DMS53 treated with DMSO at 0.1 percent for 48 hours (cell line): ENCODE data around the gene CNTFR.
"Not testable (repeated sequence)": the region's sequence is repeated elsewhere in the genome, so short reads cannot be mapped to it uniquely, and the experiment has no call there.

Experiments
- DNase-seq: peaks from one replicate; lab custom pipeline; 2025; ENCODE audit not compliant: unreplicated experiment; lab: John Stamatoyannopoulos, UW

The CNTFR gene

GRCh38 chr9:34555500-34555899 is 34.0 kb downstream of the CNTFR start:
- no peak for DNase-seq

DNA sequence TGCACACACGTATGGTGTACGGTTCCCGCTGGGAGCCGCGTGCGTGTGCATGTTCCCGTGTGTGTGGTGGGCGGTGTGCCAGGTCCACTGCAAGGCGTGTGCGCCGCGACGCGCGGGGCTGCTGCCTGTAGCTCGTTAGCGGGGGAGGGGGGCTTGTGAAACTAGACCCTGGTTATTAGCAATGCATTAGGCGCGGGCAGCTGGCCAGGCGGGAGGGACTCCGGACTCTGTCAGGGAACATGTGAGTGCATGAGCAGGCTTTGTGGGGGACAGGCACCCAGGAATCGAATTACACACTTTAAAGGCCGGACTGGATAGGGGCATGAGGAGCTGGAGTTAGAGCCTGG is 34.5 kb downstream of the CNTFR start:
- no peak for DNase-seq

DNA sequence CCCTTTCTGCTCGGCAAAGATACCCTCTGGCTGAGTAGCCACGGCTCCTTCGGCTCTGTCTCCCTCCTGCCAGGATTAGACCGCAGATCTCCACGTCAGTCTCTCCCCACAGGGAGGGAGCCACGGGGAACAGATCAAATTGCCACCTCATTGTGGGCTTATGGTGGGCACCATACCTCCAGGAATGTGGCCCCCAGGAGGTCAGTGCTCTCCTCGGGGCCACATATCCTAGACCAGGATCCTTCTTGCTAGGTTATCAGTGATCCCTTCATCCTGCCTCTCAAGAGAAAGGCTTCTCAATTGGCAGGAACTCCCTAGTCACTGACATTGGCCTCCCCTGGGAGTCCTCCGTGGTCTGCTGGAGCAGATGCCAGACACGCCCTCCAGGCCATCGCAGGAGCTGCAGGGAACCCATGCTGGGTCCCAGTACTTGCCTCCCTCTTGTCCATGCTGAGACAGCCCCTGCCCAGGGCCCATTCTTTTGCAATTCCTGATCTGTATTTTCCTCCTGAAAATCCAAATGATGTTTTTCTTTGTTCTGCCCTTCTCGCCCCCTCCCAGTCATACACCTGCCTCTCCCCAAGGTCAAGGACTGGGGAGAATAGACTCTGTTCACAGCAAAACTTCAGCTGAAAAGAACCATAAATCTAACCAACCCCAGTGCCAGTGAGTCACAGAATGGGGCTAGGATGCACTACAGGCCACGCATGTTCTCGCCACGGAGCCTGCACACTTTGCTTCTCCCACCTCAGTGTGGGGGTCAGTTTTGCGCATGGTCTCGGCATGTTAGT is 35.1 kb downstream of the CNTFR start:
- no peak for DNase-seq

DNA sequence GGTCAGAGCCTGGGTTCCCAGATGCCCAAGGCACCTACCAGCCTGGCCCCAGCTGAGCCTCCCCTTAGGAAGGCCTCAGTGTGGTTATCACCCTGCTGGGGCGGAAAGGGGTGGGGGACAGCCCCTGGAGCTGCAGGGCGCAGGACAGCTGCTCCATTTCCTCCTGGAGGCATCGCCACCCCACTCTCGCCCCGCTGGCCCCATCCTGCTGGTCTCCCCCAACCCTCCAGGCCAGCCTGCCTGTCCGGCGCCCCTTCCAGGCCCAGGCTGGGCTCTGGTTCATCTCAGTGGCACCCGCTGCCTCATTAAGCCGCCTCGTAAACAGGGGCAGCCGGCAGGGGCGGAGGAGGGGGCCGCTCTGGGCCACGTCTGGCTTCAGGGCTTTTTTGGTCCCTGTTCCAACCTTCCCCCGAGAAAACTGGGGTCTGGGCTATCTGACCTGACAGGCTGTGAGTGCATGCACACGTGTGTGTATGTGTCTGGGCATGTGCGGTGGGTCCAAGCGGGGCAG is 36.0 kb downstream of the CNTFR start:
- no peak for DNase-seq

GRCh38 chr9:34552986-34553385 is 36.5 kb downstream of the CNTFR start:
- no peak for DNase-seq

DNA sequence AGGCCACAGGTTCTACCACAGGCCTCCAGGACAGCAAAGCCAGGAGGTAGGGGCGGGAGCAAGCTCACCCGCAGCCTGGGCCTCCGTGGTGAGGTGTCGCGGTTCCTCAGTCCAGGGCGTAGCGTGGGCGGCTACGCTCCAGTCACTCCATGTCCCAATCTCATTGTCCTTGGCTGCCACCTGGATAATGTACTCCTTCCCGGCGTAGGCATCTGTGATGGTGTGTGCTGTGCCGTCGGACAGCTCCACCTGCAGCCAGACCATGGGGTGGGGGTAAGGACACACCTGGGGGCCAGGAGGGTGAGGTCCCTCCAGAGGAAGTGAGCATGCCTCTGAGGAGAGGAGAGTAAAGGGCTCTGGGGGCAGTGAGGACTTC is 36.9 kb downstream of the CNTFR start:
- no peak for DNase-seq

GRCh38 chr9:34551751-34552605 is 37.5 kb downstream of the CNTFR start:
- DNase-seq = no peak

DNA sequence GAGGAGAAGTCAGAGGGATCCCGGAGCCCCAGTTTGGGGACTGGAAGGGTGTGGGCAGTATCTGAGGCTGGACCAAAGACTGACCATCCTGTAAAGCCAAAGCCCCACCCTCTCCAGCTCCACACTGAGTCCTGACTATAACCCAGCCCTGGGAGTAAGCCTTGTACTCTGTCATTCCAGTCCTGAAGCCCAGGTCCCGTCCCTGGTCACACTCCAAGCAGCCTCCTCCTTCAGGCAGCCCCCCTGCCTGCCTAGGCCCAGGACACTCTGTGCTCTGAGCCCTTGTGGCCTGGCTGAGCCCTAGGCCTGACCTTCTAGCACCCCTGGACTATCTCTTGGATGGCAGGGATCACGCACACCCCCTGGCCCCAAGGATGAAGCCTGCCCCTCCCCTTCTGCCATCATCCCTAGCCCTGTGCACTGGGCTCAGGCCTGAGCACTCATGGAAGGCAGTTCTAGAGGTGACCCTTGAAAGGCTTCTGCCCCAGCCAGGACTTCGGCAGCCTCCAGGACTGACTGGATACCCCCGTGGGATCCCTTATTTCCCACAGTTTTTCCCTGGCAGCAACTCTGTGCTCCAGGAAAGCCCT is 38.7 kb downstream of the CNTFR start:
- DNase-seq = no peak

DNA sequence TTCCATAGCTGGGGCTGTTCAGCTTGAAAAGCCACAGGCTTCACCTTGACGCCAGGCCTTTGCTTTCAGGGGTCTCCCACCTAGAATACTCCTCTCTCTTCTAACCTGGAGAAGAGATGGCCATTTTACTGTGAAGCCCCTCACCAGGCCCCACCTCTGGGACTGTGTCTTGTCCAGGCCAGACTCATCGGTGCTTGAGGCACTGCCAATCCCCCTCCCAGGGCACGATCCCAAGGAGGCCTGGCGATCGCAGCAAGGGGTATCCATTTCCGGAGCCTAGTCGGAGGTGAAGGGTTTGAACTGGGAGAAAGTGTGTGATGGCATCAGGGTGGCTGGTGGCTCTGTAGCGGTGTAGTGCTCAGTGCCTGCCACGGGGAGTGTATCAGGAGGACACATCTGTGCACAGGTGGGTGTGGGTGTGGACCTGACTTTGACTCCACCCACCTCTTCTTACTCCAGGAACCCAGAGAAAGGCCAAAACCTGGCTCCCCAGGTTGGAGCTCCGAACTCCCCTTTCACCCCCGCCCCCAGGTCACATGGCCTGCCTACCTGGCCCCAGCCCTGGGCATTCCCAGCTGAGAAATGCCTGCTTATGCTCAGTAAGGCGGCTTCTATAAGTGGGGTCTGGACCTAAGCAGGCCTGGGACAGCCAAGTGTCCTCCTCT is 39.4 kb downstream of the CNTFR start:
- no peak for DNase-seq

DNA sequence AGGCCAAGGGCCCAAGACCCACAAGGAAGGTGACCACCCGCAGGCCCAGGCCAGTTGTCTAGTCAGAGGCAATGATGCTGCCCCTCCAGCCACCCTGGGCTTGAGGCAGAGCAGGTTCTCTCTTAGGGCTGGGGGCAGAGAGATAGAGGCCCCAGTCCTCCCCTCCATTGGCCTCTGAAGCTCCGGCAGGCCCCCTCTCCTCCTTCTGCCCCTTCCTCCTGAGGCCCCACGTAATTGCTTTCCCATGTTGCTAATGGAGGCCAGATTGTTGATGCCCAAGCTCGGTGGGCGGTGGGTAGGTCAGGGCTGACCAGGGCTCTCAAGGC is 40.2 kb downstream of the CNTFR start:
- DNase-seq = no peak

GRCh38 chr9:34547960-34548611 is 41.4 kb downstream of the CNTFR start:
- DNase-seq = peak; percentile 41

DNA sequence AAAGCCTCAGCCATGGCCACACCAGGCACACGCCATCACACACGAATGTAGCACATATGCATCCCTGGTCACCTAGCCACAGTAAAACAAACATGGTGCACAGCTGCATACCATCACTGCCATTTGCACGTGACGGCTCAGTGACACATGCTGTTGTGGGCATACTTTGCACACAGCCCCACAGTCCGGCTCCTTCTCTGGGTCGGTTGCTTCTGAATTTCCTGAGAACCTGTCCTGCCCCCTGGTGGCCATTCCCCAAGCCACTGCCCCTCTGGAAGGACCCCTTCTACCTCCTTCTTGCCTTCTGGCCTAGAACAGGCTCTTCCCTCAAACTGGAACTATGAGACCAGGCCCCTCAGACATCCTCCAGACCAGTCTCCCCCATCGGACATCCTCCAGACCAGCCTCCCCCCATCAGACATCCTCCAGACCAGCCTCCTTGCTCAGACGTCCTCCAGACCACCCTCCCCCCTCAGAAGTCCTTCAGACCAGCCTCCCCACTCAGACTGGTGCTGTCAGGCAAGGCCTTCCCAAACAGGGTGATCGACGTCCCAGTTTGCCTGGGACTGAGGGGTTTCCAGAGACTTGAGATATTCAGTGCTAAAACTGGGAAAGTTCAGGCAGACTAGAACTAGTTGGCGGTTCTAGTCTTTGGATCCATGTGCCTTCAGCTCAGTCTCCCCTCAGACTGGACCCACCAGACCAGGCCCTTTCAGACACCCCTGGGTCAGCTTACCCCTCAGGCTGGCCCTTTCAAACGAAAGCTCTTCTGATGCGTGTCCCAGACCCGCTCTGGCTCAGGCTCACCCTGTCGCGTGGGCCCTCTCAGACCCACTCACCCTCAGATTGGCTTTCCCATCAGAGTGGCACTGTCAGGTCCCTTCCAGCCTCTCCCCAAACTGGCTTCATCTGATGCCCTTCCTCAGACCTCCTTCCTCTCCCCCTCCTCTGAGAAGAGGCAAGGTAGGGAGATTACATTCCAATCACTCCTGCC is 42.4 kb downstream of the CNTFR start:
- peak; percentile 1 for DNase-seq

- DNase-seq = no peak
Observed at GRCh38 chr9:34546102-34546833, 43.3 kb downstream of the CNTFR start.

DNA sequence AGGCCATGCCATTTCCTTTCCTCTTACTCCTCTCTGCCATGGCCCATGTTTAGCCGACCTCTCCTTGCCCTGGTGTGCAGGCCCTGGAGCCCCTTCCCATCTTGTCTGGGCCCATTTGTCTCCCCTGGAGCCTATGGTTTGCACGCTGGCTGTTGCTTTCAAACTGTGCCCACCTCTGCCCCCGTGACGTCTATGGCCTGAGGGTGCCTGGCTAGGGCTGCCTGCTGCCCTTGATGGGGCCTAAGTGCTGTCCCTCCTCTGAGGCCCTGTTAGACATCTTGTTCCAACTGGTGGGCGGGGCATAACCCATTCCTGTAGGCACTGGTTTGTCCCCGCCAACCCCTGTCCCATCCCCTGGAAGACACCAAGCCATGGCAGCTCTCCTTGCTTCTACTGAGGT is 44.0 kb downstream of the CNTFR start:
- DNase-seq = no peak

DNA sequence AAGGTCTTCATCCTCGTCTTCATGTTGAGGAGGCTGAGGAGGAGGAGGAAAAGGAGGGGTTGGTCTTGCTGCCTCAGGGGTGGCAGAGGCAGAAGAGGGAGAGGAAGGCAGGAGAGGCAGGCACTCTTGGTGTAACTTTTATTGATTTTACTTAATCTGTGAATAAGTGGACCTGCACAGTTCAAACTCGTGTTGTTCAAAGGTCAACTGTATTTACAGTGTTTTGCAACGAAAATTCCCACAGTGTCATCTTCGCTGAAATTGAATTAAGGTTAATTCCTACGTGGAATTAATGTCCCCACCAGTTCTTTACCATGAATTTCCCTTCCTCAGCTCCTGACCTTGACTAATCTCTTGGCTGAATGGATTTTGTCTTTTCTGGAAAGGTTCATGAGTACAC is 45.5 kb downstream of the CNTFR start:
- no peak for DNase-seq

- no peak for DNase-seq
Observed at GRCh38 chr9:34541540-34541939, 48.0 kb downstream of the CNTFR start.

- DNase-seq = no peak
Observed at GRCh38 chr9:34540827-34541226, 48.7 kb downstream of the CNTFR start.

DNA sequence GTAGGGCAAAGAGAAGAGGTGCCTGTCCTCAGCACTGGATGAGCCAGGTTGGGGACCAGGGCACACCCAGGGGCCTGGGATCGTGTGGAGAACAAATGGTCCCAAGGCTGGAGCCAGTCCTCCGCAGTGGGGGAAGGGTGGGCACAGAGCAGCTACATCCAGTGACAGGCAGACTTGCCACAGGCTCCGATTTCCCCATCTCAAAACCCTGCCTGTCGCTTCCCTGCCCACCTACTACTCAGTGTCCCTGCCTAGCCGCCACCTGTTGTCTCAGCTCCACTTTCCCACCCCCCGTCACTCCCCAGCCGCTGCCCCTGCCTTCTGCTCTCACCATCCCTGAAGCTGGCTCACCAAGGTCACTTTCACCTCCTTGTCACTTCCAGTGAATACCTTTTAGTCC is 52.8 kb downstream of the CNTFR start:
- no peak for DNase-seq

DNA sequence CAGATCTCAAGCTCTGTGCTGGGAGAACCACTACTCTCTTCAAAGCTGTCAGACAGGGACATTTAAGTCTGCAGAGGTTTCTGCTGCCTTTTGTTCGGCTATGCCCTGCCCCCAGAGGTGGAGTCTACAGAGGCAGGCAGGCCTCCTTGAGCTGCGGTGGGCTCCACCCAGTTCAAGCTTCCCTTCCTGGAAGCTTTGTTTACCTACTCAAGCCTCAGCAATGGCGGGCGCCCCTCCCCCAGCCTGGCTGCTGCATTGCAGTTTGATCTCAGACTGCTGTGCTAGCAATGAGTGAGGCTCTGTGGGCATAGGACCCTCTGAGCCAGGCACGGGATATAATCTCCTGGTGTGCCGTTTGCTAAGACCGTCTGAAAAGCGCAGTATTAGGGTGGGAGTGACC is 57.5 kb downstream of the CNTFR start:
- DNase-seq = not testable (repeated sequence)
